ENCODE measurements around the gene ZNF319. TPM values are rescaled to one million over a fixed set of nuclear protein-coding genes. Genes with fewer than 3 reads are reported as not detected.
A peak's percentile ranks its signal among the peaks of the same experiment; 100 is the strongest.

ZNF319 gene
- total and polyA plus RNA-seq, 2 experiments from 2014 or later: 1.7 to 10.0 TPM

DNA sequence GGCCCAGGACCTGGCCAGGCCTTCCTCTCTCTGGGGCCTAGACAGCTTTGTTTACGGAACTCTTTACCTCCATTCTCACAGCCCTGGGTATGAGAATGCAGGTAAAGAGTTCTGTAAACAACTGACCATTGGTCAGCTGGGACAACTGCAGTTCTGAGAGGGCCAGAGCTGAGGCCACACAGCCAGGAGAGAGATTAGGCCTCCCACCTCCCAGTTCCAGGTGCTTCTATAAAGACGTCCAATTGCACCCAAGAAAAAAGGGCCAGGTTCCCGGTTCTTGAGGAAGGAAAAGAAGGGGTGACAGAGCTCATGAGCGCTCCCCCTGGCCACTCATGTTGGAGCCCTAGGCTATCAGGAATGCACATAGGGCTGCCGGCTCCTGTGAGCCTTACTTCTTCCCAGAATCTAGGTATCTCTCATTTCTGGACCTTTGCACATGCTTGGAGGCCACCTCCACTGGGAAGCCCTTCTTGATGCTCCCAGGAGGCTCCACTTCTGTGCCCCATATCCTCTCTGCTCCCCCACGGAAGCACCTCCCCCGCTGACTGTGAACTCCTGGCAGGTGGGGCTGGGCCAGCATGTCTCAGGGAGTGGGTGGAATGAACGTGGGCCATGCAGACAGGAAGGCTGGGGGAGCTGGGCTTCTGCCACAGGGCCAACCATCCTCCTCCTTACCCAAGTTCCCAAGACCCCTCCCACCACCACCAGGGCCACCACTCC, 42.6 kb downstream of the ZNF319 start:
- Histone ChIP-seq H3F3A (replicated peaks; ENCODE audit: low read depth) (no peaks in the 10 kb centered on the region), H3K4me2 (no peak overlapping the region), H2AFZ (no peak overlapping the region), H4K20me1 (replicated peaks; ENCODE audit: insufficient read depth) (no peaks in the 10 kb centered on the region), H3K9me2 (ENCODE audit: insufficient read depth) (no peaks in the 10 kb centered on the region), H3K4me1 (ENCODE audit: insufficient read depth) (no peaks in the 10 kb centered on the region), H3K4me3 (no peak overlapping the region), H3K27me3 (ENCODE audit: insufficient read depth) (no peaks in the 10 kb centered on the region), H3K79me2 (replicated peaks; ENCODE audit: insufficient read depth) (no peaks in the 10 kb centered on the region), H3K36me3 (ENCODE audit: insufficient read depth) (no peaks in the 10 kb centered on the region), H3K27ac (ENCODE audit: low read depth) (no peak overlapping the region)
- ATAC-seq (peak; percentile 56), DNase-seq (ENCODE audit: low spot score) (peak; percentile 38)
- Mint-ChIP-seq H3K27ac (no peak overlapping the region), H3K4me1 (peaks cover 15% of the 10 kb centered on the region), H3K4me3 (no peak overlapping the region), H3K27me3 (ENCODE audit: insufficient read depth, low read depth, poor library complexity) (peaks cover 14% of the 10 kb centered on the region), H3K9me3 (no peaks in the 10 kb centered on the region), H3K36me3 (ENCODE audit: low read depth) (no peaks in the 10 kb centered on the region)
- TF ChIP-seq, protein P1, sequence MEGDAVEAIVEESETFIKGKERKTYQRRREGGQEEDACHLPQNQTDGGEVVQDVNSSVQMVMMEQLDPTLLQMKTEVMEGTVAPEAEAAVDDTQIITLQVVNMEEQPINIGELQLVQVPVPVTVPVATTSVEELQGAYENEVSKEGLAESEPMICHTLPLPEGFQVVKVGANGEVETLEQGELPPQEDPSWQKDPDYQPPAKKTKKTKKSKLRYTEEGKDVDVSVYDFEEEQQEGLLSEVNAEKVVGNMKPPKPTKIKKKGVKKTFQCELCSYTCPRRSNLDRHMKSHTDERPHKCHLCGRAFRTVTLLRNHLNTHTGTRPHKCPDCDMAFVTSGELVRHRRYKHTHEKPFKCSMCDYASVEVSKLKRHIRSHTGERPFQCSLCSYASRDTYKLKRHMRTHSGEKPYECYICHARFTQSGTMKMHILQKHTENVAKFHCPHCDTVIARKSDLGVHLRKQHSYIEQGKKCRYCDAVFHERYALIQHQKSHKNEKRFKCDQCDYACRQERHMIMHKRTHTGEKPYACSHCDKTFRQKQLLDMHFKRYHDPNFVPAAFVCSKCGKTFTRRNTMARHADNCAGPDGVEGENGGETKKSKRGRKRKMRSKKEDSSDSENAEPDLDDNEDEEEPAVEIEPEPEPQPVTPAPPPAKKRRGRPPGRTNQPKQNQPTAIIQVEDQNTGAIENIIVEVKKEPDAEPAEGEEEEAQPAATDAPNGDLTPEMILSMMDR (conservative IDR thresholded peaks at IDR 0.05; ENCODE audit: low read depth in 2 of 2): peak; percentile 21 to 33; a peak in 2 of 4 replicates
- TF ChIP-seq CREB1 (CRISPR knock-in tag; IDR thresholded peaks at IDR 0.05; ENCODE audit: low read depth): no peak

DNA sequence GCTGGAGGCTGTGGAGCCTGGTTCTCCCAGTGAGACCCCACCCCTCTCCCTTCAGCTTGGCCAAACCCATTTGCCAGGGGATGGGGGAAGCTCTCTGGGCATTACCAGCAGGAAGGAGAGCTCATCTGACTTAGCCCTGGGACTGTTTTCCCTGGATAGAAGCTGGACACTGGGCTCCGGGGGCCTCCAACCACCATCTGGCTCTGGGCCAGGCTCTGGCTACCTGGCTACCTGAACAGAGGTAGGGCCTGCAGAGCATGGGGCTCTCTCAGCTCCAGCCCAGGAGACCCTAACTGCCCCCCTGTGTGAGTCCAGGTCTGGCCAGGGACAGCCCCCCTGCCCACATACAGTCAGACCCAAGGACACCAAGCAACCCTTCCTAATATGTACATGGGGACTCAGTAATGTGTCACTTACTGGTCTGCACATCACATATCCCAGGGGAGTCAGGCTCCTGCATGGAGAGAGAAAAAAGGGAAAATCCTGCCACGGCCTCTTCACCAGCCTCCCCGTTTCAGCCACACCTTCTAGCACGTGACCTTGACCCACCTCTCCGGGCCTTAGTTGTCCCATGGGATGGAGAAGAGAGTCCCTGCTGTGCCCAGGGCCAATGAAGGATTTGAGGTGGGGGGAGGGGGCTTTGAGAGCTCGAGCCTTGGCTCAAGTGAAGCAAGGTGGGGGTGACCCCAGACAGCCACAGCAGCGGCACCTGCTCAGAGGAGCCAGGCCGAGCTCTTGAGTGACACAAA, 43.4 kb downstream of the ZNF319 start:
- H3K27me3 ChIP-seq (ENCODE audit: insufficient read depth): no peaks in the 10 kb centered on the region
- H3K9me2 ChIP-seq (ENCODE audit: insufficient read depth): no peaks in the 10 kb centered on the region
- Mint-ChIP-seq H3K4me1 (peaks cover 15% of the 10 kb centered on the region), H3K27me3 (ENCODE audit: insufficient read depth, low read depth, poor library complexity) (peaks cover 11% of the 10 kb centered on the region), H3K9me3 (no peaks in the 10 kb centered on the region), H3K36me3 (ENCODE audit: low read depth) (no peaks in the 10 kb centered on the region), H3K27ac (no peak overlapping the region), H3K4me3 (no peak overlapping the region)
- DNase-seq (ENCODE audit: low spot score) (no peak), ATAC-seq (no peak)
- H3K79me2 ChIP-seq (replicated peaks; ENCODE audit: insufficient read depth): no peaks in the 10 kb centered on the region
- H3K27ac ChIP-seq (ENCODE audit: low read depth): no peak overlapping the region
- no peak overlapping the region for H3K4me3 ChIP-seq
- no peaks in the 10 kb centered on the region for H3K36me3 ChIP-seq (ENCODE audit: insufficient read depth)
- H3F3A ChIP-seq (replicated peaks; ENCODE audit: low read depth): no peaks in the 10 kb centered on the region
- no peaks in the 10 kb centered on the region for H4K20me1 ChIP-seq (replicated peaks; ENCODE audit: insufficient read depth)
- no peak overlapping the region for H3K4me2 ChIP-seq
- H3K4me1 ChIP-seq (ENCODE audit: insufficient read depth): no peaks in the 10 kb centered on the region
- no peak overlapping the region for H2AFZ ChIP-seq
- TF ChIP-seq ZNF114 (CRISPR knock-in tag; IDR thresholded peaks at IDR 0.05): no peak
- TF ChIP-seq STAT1 (IDR thresholded peaks at IDR 0.05; ENCODE audit: unreplicated experiment): no peak
- no peak for TF ChIP-seq POLR2AphosphoS5 (IDR thresholded peaks at IDR 0.05; ENCODE audit: low read depth)
- TF ChIP-seq CREB1 (CRISPR knock-in tag; IDR thresholded peaks at IDR 0.05; ENCODE audit: low read depth): no peak
- TF ChIP-seq, protein P2, sequence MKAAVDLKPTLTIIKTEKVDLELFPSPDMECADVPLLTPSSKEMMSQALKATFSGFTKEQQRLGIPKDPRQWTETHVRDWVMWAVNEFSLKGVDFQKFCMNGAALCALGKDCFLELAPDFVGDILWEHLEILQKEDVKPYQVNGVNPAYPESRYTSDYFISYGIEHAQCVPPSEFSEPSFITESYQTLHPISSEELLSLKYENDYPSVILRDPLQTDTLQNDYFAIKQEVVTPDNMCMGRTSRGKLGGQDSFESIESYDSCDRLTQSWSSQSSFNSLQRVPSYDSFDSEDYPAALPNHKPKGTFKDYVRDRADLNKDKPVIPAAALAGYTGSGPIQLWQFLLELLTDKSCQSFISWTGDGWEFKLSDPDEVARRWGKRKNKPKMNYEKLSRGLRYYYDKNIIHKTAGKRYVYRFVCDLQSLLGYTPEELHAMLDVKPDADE (IDR thresholded peaks at IDR 0.05): no peak
- no peak for TF ChIP-seq JUNB (IDR thresholded peaks at IDR 0.05; ENCODE audit: unreplicated experiment)
- TF ChIP-seq, protein P3, sequence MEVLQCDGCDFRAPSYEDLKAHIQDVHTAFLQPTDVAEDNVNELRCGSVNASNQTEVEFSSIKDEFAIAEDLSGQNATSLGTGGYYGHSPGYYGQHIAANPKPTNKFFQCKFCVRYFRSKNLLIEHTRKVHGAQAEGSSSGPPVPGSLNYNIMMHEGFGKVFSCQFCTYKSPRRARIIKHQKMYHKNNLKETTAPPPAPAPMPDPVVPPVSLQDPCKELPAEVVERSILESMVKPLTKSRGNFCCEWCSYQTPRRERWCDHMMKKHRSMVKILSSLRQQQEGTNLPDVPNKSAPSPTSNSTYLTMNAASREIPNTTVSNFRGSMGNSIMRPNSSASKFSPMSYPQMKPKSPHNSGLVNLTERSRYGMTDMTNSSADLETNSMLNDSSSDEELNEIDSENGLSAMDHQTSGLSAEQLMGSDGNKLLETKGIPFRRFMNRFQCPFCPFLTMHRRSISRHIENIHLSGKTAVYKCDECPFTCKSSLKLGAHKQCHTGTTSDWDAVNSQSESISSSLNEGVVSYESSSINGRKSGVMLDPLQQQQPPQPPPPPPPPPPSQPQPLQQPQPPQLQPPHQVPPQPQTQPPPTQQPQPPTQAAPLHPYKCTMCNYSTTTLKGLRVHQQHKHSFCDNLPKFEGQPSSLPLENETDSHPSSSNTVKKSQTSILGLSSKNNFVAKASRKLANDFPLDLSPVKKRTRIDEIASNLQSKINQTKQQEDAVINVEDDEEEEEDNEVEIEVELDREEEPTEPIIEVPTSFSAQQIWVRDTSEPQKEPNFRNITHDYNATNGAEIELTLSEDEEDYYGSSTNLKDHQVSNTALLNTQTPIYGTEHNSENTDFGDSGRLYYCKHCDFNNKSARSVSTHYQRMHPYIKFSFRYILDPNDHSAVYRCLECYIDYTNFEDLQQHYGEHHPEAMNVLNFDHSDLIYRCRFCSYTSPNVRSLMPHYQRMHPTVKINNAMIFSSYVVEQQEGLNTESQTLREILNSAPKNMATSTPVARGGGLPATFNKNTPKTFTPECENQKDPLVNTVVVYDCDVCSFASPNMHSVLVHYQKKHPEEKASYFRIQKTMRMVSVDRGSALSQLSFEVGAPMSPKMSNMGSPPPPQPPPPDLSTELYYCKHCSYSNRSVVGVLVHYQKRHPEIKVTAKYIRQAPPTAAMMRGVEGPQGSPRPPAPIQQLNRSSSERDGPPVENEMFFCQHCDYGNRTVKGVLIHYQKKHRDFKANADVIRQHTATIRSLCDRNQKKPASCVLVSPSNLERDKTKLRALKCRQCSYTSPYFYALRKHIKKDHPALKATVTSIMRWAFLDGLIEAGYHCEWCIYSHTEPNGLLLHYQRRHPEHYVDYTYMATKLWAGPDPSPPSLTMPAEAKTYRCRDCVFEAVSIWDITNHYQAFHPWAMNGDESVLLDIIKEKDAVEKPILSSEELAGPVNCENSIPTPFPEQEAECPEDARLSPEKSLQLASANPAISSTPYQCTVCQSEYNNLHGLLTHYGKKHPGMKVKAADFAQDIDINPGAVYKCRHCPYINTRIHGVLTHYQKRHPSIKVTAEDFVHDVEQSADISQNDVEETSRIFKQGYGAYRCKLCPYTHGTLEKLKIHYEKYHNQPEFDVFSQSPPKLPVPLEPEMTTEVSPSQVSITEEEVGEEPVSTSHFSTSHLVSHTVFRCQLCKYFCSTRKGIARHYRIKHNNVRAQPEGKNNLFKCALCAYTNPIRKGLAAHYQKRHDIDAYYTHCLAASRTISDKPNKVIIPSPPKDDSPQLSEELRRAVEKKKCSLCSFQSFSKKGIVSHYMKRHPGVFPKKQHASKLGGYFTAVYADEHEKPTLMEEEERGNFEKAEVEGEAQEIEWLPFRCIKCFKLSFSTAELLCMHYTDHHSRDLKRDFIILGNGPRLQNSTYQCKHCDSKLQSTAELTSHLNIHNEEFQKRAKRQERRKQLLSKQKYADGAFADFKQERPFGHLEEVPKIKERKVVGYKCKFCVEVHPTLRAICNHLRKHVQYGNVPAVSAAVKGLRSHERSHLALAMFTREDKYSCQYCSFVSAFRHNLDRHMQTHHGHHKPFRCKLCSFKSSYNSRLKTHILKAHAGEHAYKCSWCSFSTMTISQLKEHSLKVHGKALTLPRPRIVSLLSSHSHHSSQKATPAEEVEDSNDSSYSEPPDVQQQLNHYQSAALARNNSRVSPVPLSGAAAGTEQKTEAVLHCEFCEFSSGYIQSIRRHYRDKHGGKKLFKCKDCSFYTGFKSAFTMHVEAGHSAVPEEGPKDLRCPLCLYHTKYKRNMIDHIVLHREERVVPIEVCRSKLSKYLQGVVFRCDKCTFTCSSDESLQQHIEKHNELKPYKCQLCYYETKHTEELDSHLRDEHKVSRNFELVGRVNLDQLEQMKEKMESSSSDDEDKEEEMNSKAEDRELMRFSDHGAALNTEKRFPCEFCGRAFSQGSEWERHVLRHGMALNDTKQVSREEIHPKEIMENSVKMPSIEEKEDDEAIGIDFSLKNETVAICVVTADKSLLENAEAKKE (CRISPR knock-in tag; IDR thresholded peaks at IDR 0.05): no peak
- TF ChIP-seq EZH2 (IDR thresholded peaks at IDR 0.05; ENCODE audit: low read depth, unreplicated experiment): no peak
